H1 (cell line): ENCODE measurements around the gene RPS27A. TPM values are rescaled to one million over a fixed set of nuclear protein-coding genes. Genes with fewer than 3 reads are reported as not detected.
"Not testable (repeated sequence)": the region's sequence is repeated elsewhere in the genome, so short reads cannot be mapped to it uniquely, and the experiment has no call there.

Source experiments
- CTCF ChIA-PET: fragments of 300-600 bp; sonication (Branson Sonifier 250); formaldehyde crosslinking; loops from one replicate; lab custom pipeline; 2021; ENCODE audit not compliant: partially characterized antibody; lab: Charles Lee
- POLR2A ChIA-PET: fragments of 300-600 bp; sonication (Branson Sonifier 250); formaldehyde crosslinking; loops from one replicate; lab custom pipeline; 2021; ENCODE audit warnings: inconsistent platforms; ENCODE audit not compliant: partially characterized antibody; lab: Charles Lee
- DNase-seq, 2 experiments: peaks; one replicate each; pipeline versions ENCODE4 v3.0.0 to v3.0.0-alpha.2; 2010 to 2022; ENCODE audit warnings: low spot score in 2 of 2, low read depth in 1 of 2, mixed read lengths in 1 of 2
- FAIRE-seq: peaks from 2 replicates; lab custom pipeline; 2011; peaks lifted over from hg19 to GRCh38; lab: Jason Lieb, UNC
- H2AFZ ChIP-seq: 2 replicates; pipeline ENCODE4 v1.8.1; 2012; ENCODE audit warnings: low read length, inconsistent platforms
- H2AK5ac ChIP-seq: 2 replicates; pipeline ENCODE4 v1.6.1; 2013; ENCODE audit warnings: low read depth, low read length
- H2BK120ac ChIP-seq: replicated peaks from 2 replicates; pipeline ENCODE3; 2013; ENCODE audit warnings: low read depth, low read length, inconsistent platforms
- H2BK12ac ChIP-seq: 2 replicates; pipeline ENCODE4 v1.6.1; 2013; ENCODE audit warnings: low read depth, low read length
- H2BK15ac ChIP-seq: 2 replicates; pipeline ENCODE4 v1.6.1; 2013; ENCODE audit warnings: low read length
- H2BK20ac ChIP-seq: 2 replicates; pipeline ENCODE4 v1.6.1; 2013; ENCODE audit warnings: low read length
- H2BK5ac ChIP-seq: 2 replicates; pipeline ENCODE4 v1.6.1; 2013; ENCODE audit warnings: low read depth, low read length
- H3K14ac ChIP-seq: 2 replicates; pipeline ENCODE4 v1.6.1; 2013; ENCODE audit warnings: inconsistent platforms; ENCODE audit not compliant: insufficient read length
- H3K18ac ChIP-seq: 2 replicates; pipeline ENCODE4 v1.6.1; 2013; ENCODE audit warnings: low read length; ENCODE audit errors: extremely low read depth
- H3K23ac ChIP-seq: 2 replicates; pipeline ENCODE4 v1.6.1; 2013; ENCODE audit warnings: inconsistent platforms; ENCODE audit not compliant: insufficient read length
- H3K23me2 ChIP-seq: 2 replicates; pipeline ENCODE4 v1.6.1; 2013; ENCODE audit warnings: low read depth, low read length
- H3K27ac ChIP-seq: 2 replicates; pipeline ENCODE4 v1.6.1; 2011; ENCODE audit warnings: low read depth, low read length, inconsistent platforms
- H3K27me3 ChIP-seq, 4 experiments: replicated peaks in 1 of 4; 1 replicate in 1 of 4; 2 replicates in 3 of 4; pipeline versions ENCODE4 v1.6.1 to v1.8.1; 2011 to 2013; ENCODE audit warnings: low read length in 3 of 4, mild to moderate bottlenecking in 3 of 4, inconsistent platforms in 2 of 4, mixed read lengths in 2 of 4, moderate library complexity in 1 of 4; ENCODE audit not compliant: control insufficient read depth in 3 of 4, insufficient read depth in 3 of 4; ENCODE audit errors: extremely low read depth in 1 of 4
- H3K36me3 ChIP-seq, 4 experiments: 2 replicates each; pipeline versions ENCODE4 v1.6.1 to v1.8.1; 2011 to 2013; ENCODE audit warnings: mild to moderate bottlenecking in 4 of 4, low read length in 3 of 4, moderate library complexity in 2 of 4, control low read depth in 1 of 4, inconsistent platforms in 1 of 4; ENCODE audit not compliant: insufficient read depth in 4 of 4, control insufficient read depth in 2 of 4
- H3K4ac ChIP-seq: replicated peaks from 2 replicates; pipeline ENCODE3; 2013; ENCODE audit warnings: low read length, low read depth, mixed read lengths, inconsistent platforms; ENCODE audit not compliant: insufficient read length
- H3K4me1 ChIP-seq, 4 experiments: replicated peaks in 1 of 4; 1 replicate in 1 of 4; 2 replicates in 3 of 4; pipeline versions ENCODE4 v1.6.1 to v1.8.1; 2011 to 2013; ENCODE audit warnings: low read length in 3 of 4, inconsistent platforms in 2 of 4, mixed read lengths in 1 of 4; ENCODE audit not compliant: insufficient read depth in 4 of 4, control insufficient read depth in 3 of 4
- H3K4me2 ChIP-seq, 2 experiments: 2 replicates each; pipeline versions ENCODE4 v1.6.1 to v1.8.1; 2011 to 2013; ENCODE audit warnings: low read depth in 2 of 2, low read length in 2 of 2, control low read depth in 1 of 2, inconsistent platforms in 1 of 2, mild to moderate bottlenecking in 1 of 2; ENCODE audit not compliant: insufficient read depth in 1 of 2
- H3K4me3 ChIP-seq, 4 experiments: fragments of 200-600, 300-600 bp in 1 of 4; sonication (generic), shearing (Covaris generic), sonication (Bioruptor Twin) in 1 of 4; 2 replicates each; pipeline versions ENCODE4 v1.5.1 to v1.8.1; 2011 to 2016; ENCODE audit warnings: low read length in 4 of 4, low read depth in 3 of 4, control low read depth in 2 of 4, inconsistent platforms in 2 of 4, mild to moderate bottlenecking in 2 of 4, mixed read lengths in 1 of 4, moderate library complexity in 1 of 4; ENCODE audit not compliant: insufficient read depth in 2 of 4; ENCODE audit errors: extremely low read depth in 1 of 4
- H3K56ac ChIP-seq: replicated peaks from 2 replicates; pipeline ENCODE3; 2013; ENCODE audit warnings: low read depth, mild to moderate bottlenecking, mixed read lengths, low read length, inconsistent platforms; ENCODE audit not compliant: insufficient read length
- H3K79me1 ChIP-seq: 2 replicates; pipeline ENCODE4 v1.6.1; 2013; ENCODE audit warnings: low read depth, low read length, control low read depth
- H3K79me2 ChIP-seq, 2 experiments: 2 replicates each; pipeline versions ENCODE4 v1.6.1 to v1.8.1; 2012 to 2013; ENCODE audit warnings: low read length in 2 of 2, mild to moderate bottlenecking in 2 of 2, inconsistent platforms in 1 of 2; ENCODE audit not compliant: insufficient read depth in 2 of 2, control insufficient read depth in 1 of 2
- H3K9ac ChIP-seq, 4 experiments: replicated peaks in 1 of 4; 1 replicate in 1 of 4; 2 replicates in 3 of 4; pipeline versions ENCODE4 v1.6.1 to v1.8.1; 2011 to 2013; ENCODE audit warnings: low read depth in 3 of 4, low read length in 3 of 4, control low read depth in 2 of 4, mild to moderate bottlenecking in 2 of 4, moderate library complexity in 2 of 4, inconsistent platforms in 1 of 4; ENCODE audit errors: extremely low read depth in 1 of 4
- H3K9me3 ChIP-seq, 2 experiments: 2 replicates each; pipeline versions ENCODE4 v1.6.1 to v1.8.1; 2012 to 2013; ENCODE audit warnings: mild to moderate bottlenecking in 2 of 2, moderate library complexity in 2 of 2, control low read depth in 1 of 2, inconsistent platforms in 1 of 2, low read depth in 1 of 2, low read length in 1 of 2, mixed read lengths in 1 of 2; ENCODE audit not compliant: insufficient read depth in 2 of 2
- H4K20me1 ChIP-seq, 2 experiments: replicated peaks in 1 of 2; 2 replicates each; pipeline versions ENCODE3 to v1.8.1; 2011 to 2013; ENCODE audit warnings: inconsistent platforms in 2 of 2, low read length in 2 of 2, mild to moderate bottlenecking in 1 of 2; ENCODE audit not compliant: insufficient read depth in 2 of 2, control insufficient read depth in 1 of 2
- H4K5ac ChIP-seq: 2 replicates; pipeline ENCODE4 v1.6.1; 2013; ENCODE audit warnings: low read length, low read depth, mixed read lengths, inconsistent platforms; ENCODE audit not compliant: insufficient read length
- H4K8ac ChIP-seq: 2 replicates; pipeline ENCODE4 v1.8.0; 2013; ENCODE audit warnings: mild to moderate bottlenecking, moderate library complexity, low read length, inconsistent platforms; ENCODE audit not compliant: insufficient read depth; ENCODE audit errors: extremely low read depth
- H4K91ac ChIP-seq: replicated peaks from 2 replicates; pipeline ENCODE3; 2013; ENCODE audit warnings: low read length, mixed read lengths, inconsistent platforms; ENCODE audit not compliant: insufficient read length
- MAX ChIP-seq: IDR thresholded peaks from 2 replicates; pipeline ENCODE4 v1.6.1; 2012; ENCODE audit warnings: inconsistent platforms
- RXRA ChIP-seq: IDR thresholded peaks from 2 replicates; pipeline ENCODE4 v1.6.1; 2011; ENCODE audit warnings: low read depth, mild to moderate bottlenecking, low read length, moderate library complexity; ENCODE audit not compliant: insufficient read depth
- WGBS, 2 experiments: shearing (Covaris generic) in 1 of 2; methylation state at CpG; one replicate each; pipeline versions ENCODE4 v1.1.6 to v1.1.7; 2013 to 2015; ENCODE audit warnings: low lambda C conversion rate in 2 of 2, mixed read lengths in 2 of 2, inconsistent platforms in 1 of 2, low coverage in 1 of 2, missing lambda C conversion rate in 1 of 2; ENCODE audit not compliant: insufficient replicate concordance in 2 of 2, insufficient coverage in 1 of 2, insufficient read length in 1 of 2; ENCODE audit errors: extremely low coverage in 1 of 2, missing lambda C conversion rate in 1 of 2; 5-methylcytosine and 5-hydroxymethylcytosine counted together
- polyA plus RNA-seq, 7 experiments: library from polyadenylated mRNA; depleted of rRNA in 3 of 7; stranded (reverse) in 5 of 7; unstranded in 2 of 7; fragments of >200 nt in 5 of 7; fragments of 200-250 nt in 2 of 7; gene quantifications; 1 replicate in 5 of 7; 2 replicates in 1 of 7; 4 replicates in 1 of 7; pipeline versions ENCODE4 v1.2.1 to v1.2.3, GENCODE V29; 2011 to 2013; ENCODE audit warnings: missing spikeins in 2 of 7, mixed read lengths in 2 of 7
- total RNA-seq: library from RNA; stranded (reverse); fragmentation: NEBNext Ultra II Directional; extraction: Animal tissue kit (Norgen Biotek cat#: 25700); gene quantifications from 2 replicates; pipeline ENCODE4 v1.2.1, GENCODE V29; 2021

Gene RPS27A
- total and polyA plus RNA-seq, 2 of the 8 experiments (the other 6 are each of a cell fraction or from before 2014, with no cell fraction given) = 1,431 to 1,682 TPM

- TF ChIP-seq MAX (no peak), RXRA (no peak)
These were observed 20.3 kb downstream of the RPS27A start (continued) for GRCh38 chr2:55252832-55253231.

GRCh38 chr2:55259586-55259985 is 27.1 kb downstream of the RPS27A start:
- not testable (repeated sequence) for H3K4me1 ChIP-seq, H3K56ac ChIP-seq, H2AK5ac ChIP-seq, H3K27me3 ChIP-seq, H4K8ac ChIP-seq, H3K4me3 ChIP-seq, H3K14ac ChIP-seq, H2BK5ac ChIP-seq, H2AFZ ChIP-seq, H2BK12ac ChIP-seq, H3K23ac ChIP-seq, H3K18ac ChIP-seq, H3K79me1 ChIP-seq, H3K4me2 ChIP-seq, H3K9ac ChIP-seq, H3K27ac ChIP-seq, FAIRE-seq, H3K4ac ChIP-seq, H2BK15ac ChIP-seq, H3K9me3 ChIP-seq, H4K5ac ChIP-seq, H3K23me2 ChIP-seq, H4K20me1 ChIP-seq, H2BK20ac ChIP-seq, H3K79me2 ChIP-seq, DNase-seq, H4K91ac ChIP-seq, H2BK120ac ChIP-seq
- H3K36me3 ChIP-seq = peaks cover 2 to 45% (median 15%) of the 10 kb centered on the region in 4 experiments; a peak in 7 of 8 replicates
- 95% methylated on average over 3 of the region's 3 CpGs; no CpG with 5 or more reads in 1 of the 2 experiments for WGBS, 2 experiments
- ChIA-PET POLR2A (interaction anchor here (0.6 to 1.5 kb wide), 4 partner anchors 9 to 61 kb away, joined by 3 to 4 read pairs (median 3); partner anchors contain the start of gene MTIF2), CTCF (interaction anchor here (0.6 kb wide), 2 partner anchors 246 to 360 kb away, joined by 3 read pairs; no protein-coding TSS in a partner anchor)
